Suprapubic skin (tissue), 4 donors: ENCODE measurements around the gene GNL1. TPM values are rescaled to one million over a fixed set of nuclear protein-coding genes. Genes with fewer than 3 reads are reported as not detected.

ENCODE experiments used
- DNase-seq, 2 donors: peaks; one replicate each; pipeline ENCODE4 v3.0.0-alpha.2; 2019; ENCODE audit warnings: low spot score in 2 of 2
- H3K27ac ChIP-seq: fragments of 200-600 bp; sonication (generic); one replicate; pipeline ENCODE4 v1.5.1; 2019
- H3K27me3 ChIP-seq: fragments of 200-600 bp; sonication (generic); one replicate; pipeline ENCODE4 v1.5.1; 2019
- H3K36me3 ChIP-seq: fragments of 200-600 bp; sonication (generic); one replicate; pipeline ENCODE4 v1.5.1; 2019
- H3K4me1 ChIP-seq: fragments of 200-600 bp; sonication (generic); one replicate; pipeline ENCODE4 v1.5.1; 2019
- H3K4me3 ChIP-seq: fragments of 200-600 bp; sonication (generic); one replicate; pipeline ENCODE4 v1.5.1; 2019; ENCODE audit warnings: mild to moderate bottlenecking
- H3K9me3 ChIP-seq: fragments of 200-600 bp; sonication (generic); one replicate; pipeline ENCODE4 v1.5.1; 2019
- CTCF ChIP-seq, 2 donors: fragments of 200-600 bp in 1 of 2; fragments of 450-650 bp in 1 of 2; sonication (generic) in 1 of 2; IDR thresholded peaks; one replicate each; pipeline ENCODE4 v1.5.1; 2016 to 2019; ENCODE audit warnings: antibody characterized with exemption in 2 of 2, mild to moderate bottlenecking in 1 of 2, moderate library complexity in 1 of 2
- EP300 ChIP-seq: sonication (generic); formaldehyde crosslinking; IDR thresholded peaks from one replicate; pipeline ENCODE4 v1.6.1; 2017; ENCODE audit warnings: antibody characterized with exemption
- POLR2A ChIP-seq, 2 donors: fragments of 450-650 bp; IDR thresholded peaks; one replicate each; pipeline ENCODE4 v1.6.1; 2017; ENCODE audit warnings: antibody characterized with exemption in 2 of 2, mild to moderate bottlenecking in 2 of 2, moderate library complexity in 2 of 2
- POLR2AphosphoS5 ChIP-seq, 3 donors: sonication (generic); formaldehyde crosslinking; IDR thresholded peaks; one replicate each; pipeline ENCODE4 v1.6.1; 2017; ENCODE audit warnings: antibody characterized with exemption in 3 of 3
- WGBS: methylation state at CpG from one replicate; pipeline ENCODE4 v1.1.5; 2018; 5-methylcytosine and 5-hydroxymethylcytosine counted together
- total RNA-seq, 4 donors: library from RNA; depleted of rRNA; stranded (reverse); fragments of >200 nt; gene quantifications; one replicate each; pipeline ENCODE4 v1.1.0, GENCODE V29; 2016

Gene GNL1
- total RNA-seq, 4 donors from 2014 or later: 33.9 to 58.9 (median 38.9) TPM

GRCh38 chr6:30511169-30511546, 45.1 kb downstream of the GNL1 start:
- Histone ChIP-seq H3K27ac (no peak overlapping the region), H3K9me3 (no peaks in the 10 kb centered on the region), H3K27me3 (no peaks in the 10 kb centered on the region), H3K4me3 (no peak overlapping the region), H3K4me1 (peaks cover 3% of the 10 kb centered on the region), H3K36me3 (no peaks in the 10 kb centered on the region)
- DNase-seq: no peak
- WGBS: 78% methylated on average over 5 of the region's 5 CpGs
- TF ChIP-seq CTCF (IDR thresholded peaks at IDR 0.05): no peak
- TF ChIP-seq POLR2AphosphoS5 (IDR thresholded peaks at IDR 0.05): no peak
- no peak for TF ChIP-seq POLR2A (IDR thresholded peaks at IDR 0.05)
- TF ChIP-seq EP300: no peak

- H3K36me3 ChIP-seq: no peaks in the 10 kb centered on the region
- TF ChIP-seq CTCF (IDR thresholded peaks at IDR 0.05): no peak
- TF ChIP-seq EP300: no peak
- no peak for TF ChIP-seq POLR2AphosphoS5 (IDR thresholded peaks at IDR 0.05)
- no peak for TF ChIP-seq POLR2A (IDR thresholded peaks at IDR 0.05)
- no peaks in the 10 kb centered on the region for H3K27me3 ChIP-seq
- no peak overlapping the region for H3K4me3 ChIP-seq
- no peak for DNase-seq
- no peak overlapping the region for H3K27ac ChIP-seq
- 83% methylated on average over 10 of the region's 10 CpGs for WGBS
- H3K4me1 ChIP-seq: no peaks in the 10 kb centered on the region
- no peaks in the 10 kb centered on the region for H3K9me3 ChIP-seq
Observed at GRCh38 chr6:30510419-30511168, 45.7 kb downstream of the GNL1 start.

GRCh38 chr6:30508890-30509736, 47.2 kb downstream of the GNL1 start:
- TF ChIP-seq POLR2AphosphoS5 (IDR thresholded peaks at IDR 0.05) (no peak), POLR2A (IDR thresholded peaks at IDR 0.05) (no peak), EP300 (no peak), CTCF (IDR thresholded peaks at IDR 0.05) (no peak)
- Histone ChIP-seq H3K27ac (no peak overlapping the region), H3K9me3 (no peaks in the 10 kb centered on the region), H3K4me1 (no peaks in the 10 kb centered on the region), H3K27me3 (no peaks in the 10 kb centered on the region), H3K36me3 (no peaks in the 10 kb centered on the region), H3K4me3 (no peak overlapping the region)
- WGBS: 37% methylated on average over 5 of the region's 5 CpGs
- no peak for DNase-seq

GRCh38 chr6:30507849-30508827, 48.2 kb downstream of the GNL1 start:
- TF ChIP-seq POLR2AphosphoS5 (IDR thresholded peaks at IDR 0.05): no peak
- TF ChIP-seq POLR2A (IDR thresholded peaks at IDR 0.05): no peak
- TF ChIP-seq EP300: no peak
- TF ChIP-seq CTCF (IDR thresholded peaks at IDR 0.05): no peak
- Histone ChIP-seq H3K36me3 (no peaks in the 10 kb centered on the region), H3K4me3 (no peak overlapping the region), H3K27ac (no peak overlapping the region), H3K9me3 (no peaks in the 10 kb centered on the region), H3K27me3 (no peaks in the 10 kb centered on the region), H3K4me1 (no peaks in the 10 kb centered on the region)
- no peak for DNase-seq
- WGBS: 87% methylated on average over 5 of the region's 5 CpGs
